ENCODE results near the gene CEP350. TPM values are rescaled to one million over a fixed set of nuclear protein-coding genes. Genes with fewer than 3 reads are reported as not detected.
A peak's percentile ranks its signal among the peaks of the same experiment; 100 is the strongest.

Gene CEP350
- total RNA-seq, 1 experiment from 2014 or later, result 42.3 TPM

DNA sequence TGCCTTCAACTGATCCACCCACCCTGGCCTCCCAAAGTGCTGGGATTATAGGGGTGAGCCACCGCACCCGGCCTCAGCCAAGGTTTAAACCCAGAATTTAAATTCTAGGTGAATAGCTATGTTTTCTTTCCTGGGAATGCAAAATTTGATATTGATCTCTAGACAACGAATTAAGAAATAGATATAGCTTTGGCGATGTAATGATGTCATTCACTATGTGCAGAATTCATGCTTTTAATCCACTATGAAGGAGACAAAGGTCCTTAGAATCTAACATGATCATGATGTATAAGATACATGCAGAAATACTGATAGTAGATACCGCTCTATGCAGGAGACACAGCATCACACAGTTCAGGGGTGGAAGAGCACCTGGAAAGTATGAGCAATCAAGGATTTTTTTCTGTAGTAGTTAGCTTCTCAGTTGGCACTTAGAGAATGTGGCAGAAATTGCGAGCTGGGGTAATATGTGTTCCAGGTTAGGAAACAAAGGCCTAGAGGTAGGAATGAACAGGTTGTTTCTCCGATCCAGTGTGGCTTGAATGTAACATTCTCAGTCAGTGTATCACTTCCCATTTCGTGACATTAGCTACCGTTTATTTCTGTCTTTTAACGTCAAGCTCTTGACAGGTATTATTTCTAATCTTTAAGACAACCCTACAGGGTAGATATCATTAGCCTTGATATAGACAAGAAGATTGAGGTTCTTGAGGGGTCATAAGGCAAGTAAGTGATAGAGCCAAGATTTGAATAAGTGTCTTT lies 3.0 kb upstream of the CEP350 start:
- no TSS peak for BruUV-seq (replicated peaks)

DNA sequence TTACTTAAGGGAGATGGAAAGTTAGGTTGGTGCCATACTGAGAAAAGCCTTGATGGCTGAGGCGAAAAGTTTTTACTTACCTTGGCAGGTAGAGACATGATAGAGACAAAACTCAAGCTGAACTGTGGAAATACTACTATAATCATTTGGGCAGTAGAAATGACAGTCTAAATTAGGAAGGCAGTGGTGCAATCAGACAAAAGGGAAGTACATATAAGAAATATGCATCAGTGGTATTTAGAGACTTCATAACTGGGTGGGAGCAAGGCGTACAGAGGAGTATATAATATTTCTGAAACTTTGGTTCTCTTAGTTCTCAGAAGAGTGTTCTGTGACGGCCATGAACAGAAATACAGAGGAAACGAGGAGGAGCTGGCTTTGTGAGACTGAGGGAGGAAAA lies 2.4 kb upstream of the CEP350 start:
- Mint-ChIP-seq H3K27me3 (ENCODE audit: unreplicated experiment) (no peaks in the 10 kb centered on the region), H3K9me3 (ENCODE audit: low read depth, unreplicated experiment) (no peaks in the 10 kb centered on the region), H3K4me3 (ENCODE audit: low read depth, unreplicated experiment) (no peak overlapping the region), H3K36me3 (ENCODE audit: insufficient read depth, unreplicated experiment) (peaks cover 22% of the 10 kb centered on the region), H3K4me1 (ENCODE audit: low read depth, unreplicated experiment) (peaks cover 8% of the 10 kb centered on the region), H3K27ac (ENCODE audit: unreplicated experiment) (no peak overlapping the region)
- TF ChIP-seq, protein P1, sequence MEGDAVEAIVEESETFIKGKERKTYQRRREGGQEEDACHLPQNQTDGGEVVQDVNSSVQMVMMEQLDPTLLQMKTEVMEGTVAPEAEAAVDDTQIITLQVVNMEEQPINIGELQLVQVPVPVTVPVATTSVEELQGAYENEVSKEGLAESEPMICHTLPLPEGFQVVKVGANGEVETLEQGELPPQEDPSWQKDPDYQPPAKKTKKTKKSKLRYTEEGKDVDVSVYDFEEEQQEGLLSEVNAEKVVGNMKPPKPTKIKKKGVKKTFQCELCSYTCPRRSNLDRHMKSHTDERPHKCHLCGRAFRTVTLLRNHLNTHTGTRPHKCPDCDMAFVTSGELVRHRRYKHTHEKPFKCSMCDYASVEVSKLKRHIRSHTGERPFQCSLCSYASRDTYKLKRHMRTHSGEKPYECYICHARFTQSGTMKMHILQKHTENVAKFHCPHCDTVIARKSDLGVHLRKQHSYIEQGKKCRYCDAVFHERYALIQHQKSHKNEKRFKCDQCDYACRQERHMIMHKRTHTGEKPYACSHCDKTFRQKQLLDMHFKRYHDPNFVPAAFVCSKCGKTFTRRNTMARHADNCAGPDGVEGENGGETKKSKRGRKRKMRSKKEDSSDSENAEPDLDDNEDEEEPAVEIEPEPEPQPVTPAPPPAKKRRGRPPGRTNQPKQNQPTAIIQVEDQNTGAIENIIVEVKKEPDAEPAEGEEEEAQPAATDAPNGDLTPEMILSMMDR (IDR thresholded peaks at IDR 0.05; ENCODE audit: unreplicated experiment), result no peak
- intact Hi-C loops (cut with micrococcal nuclease; ENCODE audit: unreplicated experiment), result loop anchor here (10.0 kb wide), 2 partner anchors 213 to 247 kb away; no protein-coding TSS in a partner anchor
- CTCF ChIA-PET, result no interaction called here
- DNase-seq, result no peak
- BruUV-seq (replicated peaks), result no TSS peak

More for the DNA sequence above, 3.0 kb upstream of the CEP350 start:
- H3K27ac Mint-ChIP-seq (ENCODE audit: unreplicated experiment), result no peak overlapping the region
- no peaks in the 10 kb centered on the region for H3K27me3 Mint-ChIP-seq (ENCODE audit: unreplicated experiment)
- H3K9me3 Mint-ChIP-seq (ENCODE audit: low read depth, unreplicated experiment), result no peaks in the 10 kb centered on the region
- DNase-seq, result no peak
- CTCF ChIA-PET, result no interaction called here
- intact Hi-C loops (cut with micrococcal nuclease; ENCODE audit: unreplicated experiment), result loop anchor here (10.0 kb wide), 2 partner anchors 213 to 247 kb away; no protein-coding TSS in a partner anchor
- TF ChIP-seq, protein P1 (IDR thresholded peaks at IDR 0.05; ENCODE audit: unreplicated experiment), result no peak
- no peak overlapping the region for H3K4me3 Mint-ChIP-seq (ENCODE audit: low read depth, unreplicated experiment)
- peaks cover 22% of the 10 kb centered on the region for H3K36me3 Mint-ChIP-seq (ENCODE audit: insufficient read depth, unreplicated experiment)
- peaks cover 8% of the 10 kb centered on the region for H3K4me1 Mint-ChIP-seq (ENCODE audit: low read depth, unreplicated experiment)

DNA sequence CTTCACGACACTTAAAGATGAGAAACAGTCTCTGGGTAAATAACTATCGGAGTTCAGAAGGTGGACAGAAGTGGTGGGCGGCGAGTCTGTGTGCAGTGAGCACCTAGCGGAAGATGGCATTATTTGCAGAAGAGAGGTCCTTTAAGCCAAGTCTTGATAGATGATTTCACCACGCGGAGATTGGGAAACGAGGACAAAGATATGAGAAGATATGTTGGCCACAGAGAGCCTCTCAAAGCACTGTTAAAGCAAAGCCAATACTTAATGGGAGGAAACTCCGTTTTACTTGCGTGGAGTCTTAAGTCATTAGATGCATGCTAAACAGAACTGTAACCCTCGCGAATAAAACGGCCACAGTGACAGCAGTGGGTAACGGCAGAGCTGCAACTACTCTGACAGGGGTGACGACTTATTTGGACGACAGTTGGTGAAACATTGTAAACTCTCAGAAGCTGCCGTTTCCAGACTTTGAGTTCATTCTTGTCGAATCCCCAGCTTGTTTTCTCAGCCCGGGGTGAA lies 577 bp upstream of the CEP350 start:
- DNase-seq, result no peak
- BruUV-seq (replicated peaks), result no TSS peak
- H3K27ac Mint-ChIP-seq (ENCODE audit: unreplicated experiment), result peak overlapping the region; percentile 71
- peak overlapping the region; percentile 73 for H3K4me3 Mint-ChIP-seq (ENCODE audit: low read depth, unreplicated experiment)
- no peaks in the 10 kb centered on the region for H3K9me3 Mint-ChIP-seq (ENCODE audit: low read depth, unreplicated experiment)
- peaks cover 8% of the 10 kb centered on the region for H3K4me1 Mint-ChIP-seq (ENCODE audit: low read depth, unreplicated experiment)
- intact Hi-C loops (cut with micrococcal nuclease; ENCODE audit: unreplicated experiment), result loop anchor here (2.0 to 10.0 kb wide), 5 partner anchors 23 to 249 kb away; partner anchors contain the start of gene TOR1AIP1
- H3K36me3 Mint-ChIP-seq (ENCODE audit: insufficient read depth, unreplicated experiment), result peaks cover 22% of the 10 kb centered on the region
- H3K27me3 Mint-ChIP-seq (ENCODE audit: unreplicated experiment), result no peaks in the 10 kb centered on the region
- TF ChIP-seq, protein P1 (IDR thresholded peaks at IDR 0.05; ENCODE audit: unreplicated experiment), result no peak
- CTCF ChIA-PET, result interaction anchor here (1.5 to 1.8 kb wide), 2 partner anchors 36 to 139 kb away, joined by 3 to 6 read pairs; no protein-coding TSS in a partner anchor

DNA sequence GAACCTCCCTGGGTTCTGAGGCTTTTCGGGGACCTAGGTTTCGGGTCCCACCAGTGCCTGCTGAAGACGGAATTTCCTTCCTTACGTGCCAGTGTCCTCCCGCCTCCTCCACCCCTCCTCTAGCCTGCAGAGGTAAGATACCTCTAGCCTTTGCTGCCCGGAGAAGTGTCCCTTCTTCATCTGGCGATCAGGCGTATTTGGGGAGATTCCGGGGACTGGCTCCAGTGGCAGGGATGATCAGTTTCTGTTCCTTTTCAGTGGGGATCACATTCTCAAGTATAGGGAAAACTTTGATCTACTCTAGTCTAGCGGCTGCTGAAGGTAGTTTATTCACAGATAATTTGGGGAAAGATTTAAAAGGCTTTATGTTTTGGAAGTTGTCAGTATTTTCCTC lies 674 bp downstream of the CEP350 start:
- Mint-ChIP-seq H3K27ac (ENCODE audit: unreplicated experiment) (peak overlapping the region; percentile 71), H3K4me3 (ENCODE audit: low read depth, unreplicated experiment) (peak overlapping the region; percentile 73), H3K4me1 (ENCODE audit: low read depth, unreplicated experiment) (peaks cover 8% of the 10 kb centered on the region), H3K27me3 (ENCODE audit: unreplicated experiment) (no peaks in the 10 kb centered on the region), H3K9me3 (ENCODE audit: low read depth, unreplicated experiment) (no peaks in the 10 kb centered on the region), H3K36me3 (ENCODE audit: insufficient read depth, unreplicated experiment) (peaks cover 22% of the 10 kb centered on the region)
- intact Hi-C loops (cut with micrococcal nuclease; ENCODE audit: unreplicated experiment), result loop anchor here (2.0 to 10.0 kb wide), 5 partner anchors 24 to 250 kb away; partner anchors contain the start of gene TOR1AIP1
- CTCF ChIA-PET, result interaction anchor here (1.0 to 1.8 kb wide), 3 partner anchors 38 to 849 kb away, joined by 3 to 6 read pairs (median 3); no protein-coding TSS in a partner anchor
- DNase-seq, result no peak
- BruUV-seq (replicated peaks), result no TSS peak
- TF ChIP-seq, protein P1 (IDR thresholded peaks at IDR 0.05; ENCODE audit: unreplicated experiment), result no peak

Data from Calu3 (cell line).